GM12878 (cell line): ENCODE data around the gene WNK1. TPM values are rescaled to one million over a fixed set of nuclear protein-coding genes. Genes with fewer than 3 reads are reported as not detected.
A peak's percentile ranks its signal among the peaks of the same experiment; 100 is the strongest.

Experiments
- ASH2L ChIP-seq: fragments of 300-600, 200-600 bp; sonication (generic); IDR thresholded peaks from 2 replicates; pipeline ENCODE4 v1.6.1; 2017; ENCODE audit warnings: low read depth, mild to moderate bottlenecking, borderline replicate concordance
- BHLHE40 ChIP-seq, 2 experiments: fragments of 450-650 bp in 1 of 2; IDR thresholded peaks; 2 replicates each; pipeline ENCODE4 v1.6.1; 2011 to 2017; ENCODE audit warnings: low read depth in 2 of 2, borderline replicate concordance in 1 of 2, improper control_type of control experiment in 1 of 2, low read length in 1 of 2, mild to moderate bottlenecking in 1 of 2
- CEBPZ ChIP-seq: fragments of 150-350 bp; IDR thresholded peaks from 2 replicates; pipeline ENCODE4 v1.6.1; 2016; ENCODE audit warnings: low read depth, low read length
- EP300 ChIP-seq, 2 experiments: fragments of 150-350 bp in 1 of 2; IDR thresholded peaks; 2 replicates each; pipeline ENCODE4 v1.6.1; 2011 to 2012; ENCODE audit warnings: low read depth in 2 of 2, low read length in 2 of 2, borderline replicate concordance in 1 of 2, improper control_type of control experiment in 1 of 2, inconsistent platforms in 1 of 2; ENCODE audit not compliant: control insufficient read depth in 1 of 2
- GATAD2B ChIP-seq: fragments of 450-650 bp; conservative IDR thresholded peaks from 2 replicates; pipeline ENCODE4 v1.6.1; 2017; ENCODE audit warnings: low read depth, mild to moderate bottlenecking, moderate library complexity
- LARP7 ChIP-seq: fragments of 450-650 bp; IDR thresholded peaks from 2 replicates; pipeline ENCODE4 v1.6.1; 2017; ENCODE audit warnings: mild to moderate bottlenecking
- MLLT1 ChIP-seq: fragments of 450-650 bp; IDR thresholded peaks from 2 replicates; pipeline ENCODE4 v1.6.1; 2016; ENCODE audit warnings: mild to moderate bottlenecking
- NR2F1 ChIP-seq: fragments of 450-650 bp; conservative IDR thresholded peaks from 2 replicates; pipeline ENCODE4 v1.6.1; 2017; ENCODE audit warnings: mild to moderate bottlenecking
- POU2F2 ChIP-seq: IDR thresholded peaks from 3 replicates; pipeline ENCODE4 v1.6.1; 2011; ENCODE audit warnings: low read depth, mild to moderate bottlenecking, low read length, borderline replicate concordance
- RAD21 ChIP-seq: IDR thresholded peaks from 2 replicates; pipeline ENCODE4 v1.6.1; 2011; ENCODE audit warnings: mild to moderate bottlenecking, low read depth, low read length, moderate library complexity; ENCODE audit not compliant: insufficient read depth
- RCOR1 ChIP-seq: conservative IDR thresholded peaks from 2 replicates; pipeline ENCODE4 v1.6.1; 2012; ENCODE audit warnings: low read depth, low read length, improper control_type of control experiment
- RUNX3 ChIP-seq: IDR thresholded peaks from 2 replicates; pipeline ENCODE4 v1.6.1; 2012; ENCODE audit warnings: low read length, inconsistent platforms
- SIX5 ChIP-seq: IDR thresholded peaks from 2 replicates; pipeline ENCODE4 v1.6.1; 2011; ENCODE audit warnings: mild to moderate bottlenecking, low read depth, low read length, moderate library complexity; ENCODE audit not compliant: severe bottlenecking
- SP1 ChIP-seq: IDR thresholded peaks from one replicate; pipeline ENCODE4 v1.6.1; 2011; ENCODE audit warnings: low read depth, low read length
- SREBF2 ChIP-seq: IDR thresholded peaks from 2 replicates; pipeline ENCODE4 v1.6.1; 2012; ENCODE audit warnings: mild to moderate bottlenecking, low read length
- SRF ChIP-seq, 2 experiments: IDR thresholded peaks; 2 replicates each; pipeline ENCODE4 v1.6.1; 2011; ENCODE audit warnings: low read depth in 2 of 2, low read length in 2 of 2, mild to moderate bottlenecking in 1 of 2, moderate library complexity in 1 of 2
- STAT1 ChIP-seq: fragments of 450-650 bp; conservative IDR thresholded peaks from 2 replicates; pipeline ENCODE4 v1.6.1; 2014; ENCODE audit warnings: antibody characterized with exemption, mild to moderate bottlenecking
- STAT3 ChIP-seq: IDR thresholded peaks from 2 replicates; pipeline ENCODE4 v1.6.1; 2011; ENCODE audit warnings: low read depth, low read length, improper control_type of control experiment
- TBL1XR1 ChIP-seq: IDR thresholded peaks from 2 replicates; pipeline ENCODE4 v1.6.1; 2012; ENCODE audit warnings: low read depth, low read length, improper control_type of control experiment
- YBX1 ChIP-seq: fragments of 450-650 bp; IDR thresholded peaks from 2 replicates; pipeline ENCODE4 v1.6.1; 2016; ENCODE audit warnings: antibody characterized with exemption
- YY1 ChIP-seq: IDR thresholded peaks from 2 replicates; pipeline ENCODE4 v1.6.1; 2011; ENCODE audit warnings: low read depth, mild to moderate bottlenecking, low read length
- ZNF384 ChIP-seq: IDR thresholded peaks from 2 replicates; pipeline ENCODE4 v1.6.1; 2012; ENCODE audit warnings: low read depth, mild to moderate bottlenecking, low read length, improper control_type of control experiment, borderline replicate concordance
- ZNF687 ChIP-seq: fragments of 450-650 bp; IDR thresholded peaks from 2 replicates; pipeline ENCODE4 v1.6.1; 2017; ENCODE audit warnings: mild to moderate bottlenecking, moderate library complexity
- polyA plus RNA-seq, 11 experiments: library from polyadenylated mRNA; depleted of rRNA in 4 of 11; unstranded in 6 of 11; stranded (reverse) in 5 of 11; fragments of >200 nt; fragmentation: Nextera tagmentation in 4 of 11; fragmentation: Illumina TruSeq in 1 of 11; extraction: Ambion mirVana in 4 of 11; extraction: Trizol in 1 of 11; gene quantifications; 1 replicate in 1 of 11; 2 replicates in 10 of 11; pipeline versions ENCODE4 v1.2.1 to v1.2.3, GENCODE V29; 2011 to 2016; ENCODE audit warnings: inconsistent platforms in 2 of 11, missing spikeins in 2 of 11, low read depth in 1 of 11
- total RNA-seq, 4 experiments: library from RNA; depleted of rRNA in 3 of 4; stranded (reverse); fragments of >200 nt in 3 of 4; fragmentation: Illumina TruSeq in 1 of 4; extraction: Trizol in 1 of 4; gene quantifications; 2 replicates each; pipeline versions ENCODE4 v1.2.1 to v1.2.3, GENCODE V29; 2013 to 2021

Gene WNK1
- total and polyA plus RNA-seq, 10 of the 15 experiments (the other 5 are each of a cell fraction or from before 2014, with no cell fraction given) = 9.6 to 151 (median 86.6) TPM

- TF ChIP-seq SRF (IDR thresholded peaks at IDR 0.05; ENCODE audit: low read depth in 2 of 2, low read length in 2 of 2) (peak; percentile 96 to 99), YY1 (0 out of 2 replicates have a peak, but pooled peaks have one; percentile 21), RAD21 (no peak), GATAD2B (no peak), LARP7 (no peak), ASH2L (no peak), RUNX3 (no peak), POU2F2 (no peak), ZNF384 (peak; percentile 43; the same call in 1 of the 2 replicates), ZNF687 (peak; percentile 39; the same call in 1 of the 2 replicates), STAT1 (no peak), SIX5 (no peak), MLLT1 (no peak), CEBPZ (no peak), NR2F1 (no peak), TBL1XR1 (no peak), YBX1 (no peak), SREBF2 (no peak), SP1 (no peak), BHLHE40 (IDR thresholded peaks at IDR 0.05; ENCODE audit: borderline replicate concordance in 1 of 2, low read depth in 2 of 2, low read length in 1 of 2) (no peak), STAT3 (no peak), EP300 (IDR thresholded peaks at IDR 0.05; ENCODE audit: borderline replicate concordance in 1 of 2, control insufficient read depth in 1 of 2, low read depth in 2 of 2, low read length in 2 of 2) (no peak), RCOR1 (no peak)
Measured at GRCh38 chr12:724194-724855, 28.1 kb upstream of the WNK1 start (continued).
